ENCODE measurements around the gene FHAD1. TPM values are rescaled to one million over a fixed set of nuclear protein-coding genes. Genes with fewer than 3 reads are reported as not detected.

FHAD1 gene
- total RNA-seq, 2 experiments from 2014 or later: not detected

DNA sequence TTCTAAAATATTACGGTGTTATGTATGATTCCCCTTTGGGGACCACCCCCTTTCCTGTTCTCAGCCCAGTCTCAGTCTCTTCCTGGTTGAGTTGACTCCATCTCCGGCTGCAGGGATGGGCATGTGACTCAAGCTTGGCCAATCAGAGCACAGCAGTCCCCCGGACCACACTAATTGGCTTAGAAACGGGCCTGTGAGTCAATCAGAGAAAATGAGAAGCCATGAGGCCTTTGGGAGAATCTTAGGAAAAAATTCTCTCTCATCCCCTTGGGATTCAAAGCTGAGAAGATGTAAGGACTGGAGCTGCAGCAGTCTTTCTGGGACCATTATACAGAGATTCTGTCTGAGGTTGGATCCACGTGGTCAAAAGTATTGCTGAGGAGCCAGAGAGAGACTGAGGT lies 10.7 kb upstream of the FHAD1 start:
- peak overlapping the region; percentile 23; the same call in 1 of the 2 replicates for H2AFZ ChIP-seq (ENCODE audit: low read length)
- no peak overlapping the region for H3K4me3 ChIP-seq (ENCODE audit: low read depth, low read length, poor library complexity, severe bottlenecking)
- no peaks in the 10 kb centered on the region for H4K20me1 ChIP-seq (ENCODE audit: insufficient read depth, low read length)
- H3K27ac ChIP-seq (ENCODE audit: low read depth, low read length, poor library complexity, severe bottlenecking): no peak overlapping the region
- H3K9me3 ChIP-seq (ENCODE audit: low read length): no peaks in the 10 kb centered on the region
- H3K4me2 ChIP-seq (ENCODE audit: low read length): no peak overlapping the region
- ChIA-PET POLR2A (no interaction called here), CTCF (ENCODE audit: unreplicated experiment) (no interaction called here)
- no peak for DNase-seq (ENCODE audit: low spot score)
- H3K79me2 ChIP-seq (ENCODE audit: insufficient read depth, low read depth, low read length): no peaks in the 10 kb centered on the region
- intact Hi-C loops (cut with micrococcal nuclease; ENCODE audit: unreplicated experiment): no loop called here
- H3K4me1 ChIP-seq (ENCODE audit: insufficient read depth, low read length, poor library complexity, severe bottlenecking): no peaks in the 10 kb centered on the region
- no TSS peak for BruUV-seq (replicated peaks)
- TF ChIP-seq, protein P1, sequence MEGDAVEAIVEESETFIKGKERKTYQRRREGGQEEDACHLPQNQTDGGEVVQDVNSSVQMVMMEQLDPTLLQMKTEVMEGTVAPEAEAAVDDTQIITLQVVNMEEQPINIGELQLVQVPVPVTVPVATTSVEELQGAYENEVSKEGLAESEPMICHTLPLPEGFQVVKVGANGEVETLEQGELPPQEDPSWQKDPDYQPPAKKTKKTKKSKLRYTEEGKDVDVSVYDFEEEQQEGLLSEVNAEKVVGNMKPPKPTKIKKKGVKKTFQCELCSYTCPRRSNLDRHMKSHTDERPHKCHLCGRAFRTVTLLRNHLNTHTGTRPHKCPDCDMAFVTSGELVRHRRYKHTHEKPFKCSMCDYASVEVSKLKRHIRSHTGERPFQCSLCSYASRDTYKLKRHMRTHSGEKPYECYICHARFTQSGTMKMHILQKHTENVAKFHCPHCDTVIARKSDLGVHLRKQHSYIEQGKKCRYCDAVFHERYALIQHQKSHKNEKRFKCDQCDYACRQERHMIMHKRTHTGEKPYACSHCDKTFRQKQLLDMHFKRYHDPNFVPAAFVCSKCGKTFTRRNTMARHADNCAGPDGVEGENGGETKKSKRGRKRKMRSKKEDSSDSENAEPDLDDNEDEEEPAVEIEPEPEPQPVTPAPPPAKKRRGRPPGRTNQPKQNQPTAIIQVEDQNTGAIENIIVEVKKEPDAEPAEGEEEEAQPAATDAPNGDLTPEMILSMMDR (conservative IDR thresholded peaks at IDR 0.05; ENCODE audit: low read length): no peak
- TF ChIP-seq EZH2phosphoT487 (IDR thresholded peaks at IDR 0.05; ENCODE audit: borderline replicate concordance, low read depth, low read length): no peak
- H3K36me3 ChIP-seq (ENCODE audit: insufficient read depth, low read length): no peaks in the 10 kb centered on the region
- no peaks in the 10 kb centered on the region for H3K9me2 ChIP-seq (ENCODE audit: insufficient read depth, low read length)

DNA sequence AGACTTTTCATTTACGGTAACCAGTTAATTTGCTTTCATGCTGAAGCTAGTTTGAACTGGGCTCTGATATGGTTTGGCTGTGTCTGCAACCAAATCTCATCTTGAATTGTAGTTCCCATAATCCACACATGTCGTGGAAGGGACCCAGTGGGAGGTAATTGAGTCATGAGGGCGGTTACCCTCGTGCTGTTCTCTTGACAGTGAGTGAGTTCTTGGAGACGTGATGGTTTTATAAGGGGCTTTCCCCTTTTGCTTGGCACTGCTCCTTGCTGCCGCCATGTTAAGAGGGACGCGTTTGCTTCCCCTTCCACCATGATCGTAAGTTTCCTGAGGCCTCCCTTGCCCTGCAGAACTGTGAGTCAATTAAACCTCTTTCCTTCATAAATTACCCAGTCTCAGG lies 10.3 kb upstream of the FHAD1 start:
- H3K36me3 ChIP-seq (ENCODE audit: insufficient read depth, low read length): no peaks in the 10 kb centered on the region
- DNase-seq (ENCODE audit: low spot score): no peak
- BruUV-seq (replicated peaks): no TSS peak
- no peak overlapping the region for H3K4me2 ChIP-seq (ENCODE audit: low read length)
- no peaks in the 10 kb centered on the region for H3K9me2 ChIP-seq (ENCODE audit: insufficient read depth, low read length)
- no peak overlapping the region for H3K4me3 ChIP-seq (ENCODE audit: low read depth, low read length, poor library complexity, severe bottlenecking)
- H3K9me3 ChIP-seq (ENCODE audit: low read length): no peaks in the 10 kb centered on the region
- no peak overlapping the region for H2AFZ ChIP-seq (ENCODE audit: low read length)
- H3K79me2 ChIP-seq (ENCODE audit: insufficient read depth, low read depth, low read length): no peaks in the 10 kb centered on the region
- intact Hi-C loops (cut with micrococcal nuclease; ENCODE audit: unreplicated experiment): no loop called here
- CTCF ChIA-PET (ENCODE audit: unreplicated experiment): no interaction called here
- no peak for TF ChIP-seq EZH2phosphoT487 (IDR thresholded peaks at IDR 0.05; ENCODE audit: borderline replicate concordance, low read depth, low read length)
- TF ChIP-seq, protein P1 (conservative IDR thresholded peaks at IDR 0.05; ENCODE audit: low read length): no peak
- no peaks in the 10 kb centered on the region for H3K4me1 ChIP-seq (ENCODE audit: insufficient read depth, low read length, poor library complexity, severe bottlenecking)
- no peak overlapping the region for H3K27ac ChIP-seq (ENCODE audit: low read depth, low read length, poor library complexity, severe bottlenecking)
- POLR2A ChIA-PET: no interaction called here
- H4K20me1 ChIP-seq (ENCODE audit: insufficient read depth, low read length): no peaks in the 10 kb centered on the region

DNA sequence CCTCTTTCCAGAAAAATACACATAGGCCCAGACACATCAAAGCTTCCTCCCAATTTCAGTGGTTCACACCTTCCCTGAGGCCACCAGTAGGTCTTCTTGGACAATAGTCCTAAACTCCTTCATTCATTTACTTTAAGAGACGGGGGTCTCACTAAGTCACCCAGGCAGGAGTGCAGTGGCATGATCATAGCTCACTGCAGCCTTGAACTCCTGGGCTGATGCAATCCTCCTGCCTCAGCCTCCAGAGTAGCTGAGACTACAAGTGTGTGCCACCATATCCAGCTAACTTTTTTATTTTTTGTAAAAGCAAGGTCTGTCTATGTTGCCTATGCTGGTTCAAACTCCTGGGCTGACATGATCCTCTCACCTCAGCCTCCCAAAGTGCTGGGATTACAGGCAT lies 8.2 kb upstream of the FHAD1 start:
- no peak for DNase-seq (ENCODE audit: low spot score)
- TF ChIP-seq, protein P1 (conservative IDR thresholded peaks at IDR 0.05; ENCODE audit: low read length): no peak
- no peak for TF ChIP-seq EZH2phosphoT487 (IDR thresholded peaks at IDR 0.05; ENCODE audit: borderline replicate concordance, low read depth, low read length)
- BruUV-seq (replicated peaks): no TSS peak
- Histone ChIP-seq H3K36me3 (ENCODE audit: insufficient read depth, low read length) (no peaks in the 10 kb centered on the region), H3K9me2 (ENCODE audit: insufficient read depth, low read length) (no peaks in the 10 kb centered on the region), H3K4me2 (ENCODE audit: low read length) (no peak overlapping the region), H2AFZ (ENCODE audit: low read length) (no peak overlapping the region), H3K4me3 (ENCODE audit: low read depth, low read length, poor library complexity, severe bottlenecking) (no peak overlapping the region), H3K27ac (ENCODE audit: low read depth, low read length, poor library complexity, severe bottlenecking) (no peak overlapping the region), H4K20me1 (ENCODE audit: insufficient read depth, low read length) (no peaks in the 10 kb centered on the region), H3K79me2 (ENCODE audit: insufficient read depth, low read depth, low read length) (no peaks in the 10 kb centered on the region), H3K4me1 (ENCODE audit: insufficient read depth, low read length, poor library complexity, severe bottlenecking) (no peaks in the 10 kb centered on the region), H3K9me3 (ENCODE audit: low read length) (no peaks in the 10 kb centered on the region)
- ChIA-PET CTCF (ENCODE audit: unreplicated experiment) (no interaction called here), POLR2A (no interaction called here)
- intact Hi-C loops (cut with micrococcal nuclease; ENCODE audit: unreplicated experiment): no loop called here
